Measurements from ENCODE around the gene HSF5. TPM values are rescaled to one million over a fixed set of nuclear protein-coding genes. Genes with fewer than 3 reads are reported as not detected.

The HSF5 gene
- total RNA-seq, 1 experiment from 2014 or later: not detected

GRCh38 chr17:58513965-58514769 is 26.0 kb upstream of the HSF5 start, which contains the start of gene MTMR4:
Gene MTMR4 (minus strand): TSS chr17:58514638. CDS start chr17:58514407, 231 bp downstream.
- no peak within 1 kb of the TSS for H3K27ac ChIP-seq (ENCODE audit: low read length)
- ChIA-PET POLR2A (ENCODE audit: unreplicated experiment) (interaction anchor here (0.6 kb wide), 3 partner anchors 24 to 452 kb away, joined by 3 to 4 read pairs (median 4); no protein-coding TSS in a partner anchor), CTCF (interaction anchor here (0.7 to 0.9 kb wide), 2 partner anchors 197 to 478 kb away, joined by 3 to 4 read pairs; no protein-coding TSS in a partner anchor)
- H3K4me1 ChIP-seq (ENCODE audit: insufficient read depth, low read length): peaks cover 20% of the 10 kb centered on the region
- ATAC-seq: peak; percentile 26
- H3K36me3 ChIP-seq (ENCODE audit: low read depth, low read length): peaks cover 7% of the 10 kb centered on the region; the same call in 1 of the 2 replicates
- TF ChIP-seq EZH2phosphoT487 (IDR thresholded peaks at IDR 0.05; ENCODE audit: borderline replicate concordance, low read length): no peak
- no peak for TF ChIP-seq EZH2 (IDR thresholded peaks at IDR 0.05; ENCODE audit: low read length, unreplicated experiment)
- TF ChIP-seq CTCF (conservative IDR thresholded peaks at IDR 0.05; ENCODE audit: low read depth, low read length): no peak
- H3K9ac ChIP-seq (ENCODE audit: low read length): peak within 1 kb of the TSS; percentile 75
- no TSS peak for BruUV-seq (replicated peaks)
- no peaks in the 10 kb centered on the region for H3K9me3 ChIP-seq (ENCODE audit: low read length)
- H4K20me1 ChIP-seq (ENCODE audit: low read length): no peaks in the 10 kb centered on the region
- peak within 1 kb of the TSS; percentile 74 for H3K4me3 ChIP-seq (ENCODE audit: low read length)
- no peaks in the 10 kb centered on the region for H3K9me2 ChIP-seq (replicated peaks; ENCODE audit: low read length)
- H3K79me2 ChIP-seq (ENCODE audit: low read length): peaks cover 11% of the 10 kb centered on the region
- H3K27me3 ChIP-seq (ENCODE audit: low read length): no peaks in the 10 kb centered on the region
- no peaks in the 10 kb centered on the region for H3F3A ChIP-seq (ENCODE audit: low read length, unreplicated experiment)
- intact Hi-C loops (cut with micrococcal nuclease): loop anchor here (10.0 kb wide), 1 partner anchor 159 kb away; the partner anchor contains the start of gene SUPT4H1
- peak; percentile 87 for DNase-seq
- peak within 1 kb of the TSS; percentile 84 for H2AFZ ChIP-seq (ENCODE audit: low read length)
- peak within 1 kb of the TSS; percentile 82 for H3K4me2 ChIP-seq (ENCODE audit: low read length)

DNA sequence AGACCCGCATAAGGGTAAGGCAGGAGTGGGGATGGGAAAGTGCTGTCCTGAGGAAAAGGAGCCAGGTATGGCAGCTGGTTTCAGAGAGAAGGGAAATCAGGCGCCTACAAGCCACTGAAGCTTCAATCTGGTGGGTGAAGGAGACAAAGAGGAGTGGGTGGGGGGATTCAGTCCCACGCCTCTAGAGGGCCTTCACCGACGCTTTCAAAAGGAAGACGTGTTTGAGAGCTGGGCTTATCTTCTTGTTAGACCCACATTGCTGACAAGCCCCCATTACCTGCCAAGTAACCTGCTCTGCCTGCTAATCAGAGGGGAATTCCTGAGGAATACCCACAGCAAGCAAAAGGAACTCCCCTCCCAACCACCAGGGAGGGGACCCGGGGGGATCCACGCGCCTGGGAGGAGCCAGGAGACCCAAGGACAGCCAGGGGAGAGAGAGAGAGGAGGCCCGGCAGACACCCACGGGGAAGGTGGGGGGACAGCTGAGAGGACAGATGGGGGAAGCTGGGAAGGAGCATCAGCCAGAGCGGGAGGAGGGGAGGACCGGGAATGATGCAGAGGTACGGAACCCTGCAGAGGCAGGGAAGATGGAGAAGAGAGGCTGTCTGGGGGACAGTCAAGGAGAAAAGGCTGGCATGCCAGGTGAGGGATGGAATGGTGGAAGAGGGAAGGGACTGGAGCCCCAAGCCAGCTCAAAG is 25.2 kb upstream of the HSF5 start:
- no peaks in the 10 kb centered on the region for H3K9me3 ChIP-seq (ENCODE audit: low read length)
- H3K4me3 ChIP-seq (ENCODE audit: low read length): peak overlapping the region; percentile 74
- H3K9me2 ChIP-seq (replicated peaks; ENCODE audit: low read length): no peaks in the 10 kb centered on the region
- BruUV-seq (replicated peaks): no TSS peak
- peak overlapping the region; percentile 84 for H2AFZ ChIP-seq (ENCODE audit: low read length)
- H3F3A ChIP-seq (ENCODE audit: low read length, unreplicated experiment): no peaks in the 10 kb centered on the region
- ATAC-seq (no peak), DNase-seq (no peak)
- CTCF ChIA-PET: interaction anchor here (0.6 kb wide), 1 partner anchor 62 kb away, joined by 10 read pairs; no protein-coding TSS in a partner anchor
- POLR2A ChIA-PET (ENCODE audit: unreplicated experiment): interaction anchor here (0.6 kb wide), 1 partner anchor 453 kb away, joined by 4 read pairs; no protein-coding TSS in a partner anchor
- no peaks in the 10 kb centered on the region for H3K27me3 ChIP-seq (ENCODE audit: low read length)
- H3K4me2 ChIP-seq (ENCODE audit: low read length): peak overlapping the region; percentile 82
- TF ChIP-seq EZH2phosphoT487 (IDR thresholded peaks at IDR 0.05; ENCODE audit: borderline replicate concordance, low read length) (no peak), EZH2 (IDR thresholded peaks at IDR 0.05; ENCODE audit: low read length, unreplicated experiment) (no peak), CTCF (conservative IDR thresholded peaks at IDR 0.05; ENCODE audit: low read depth, low read length) (no peak)
- H3K27ac ChIP-seq (ENCODE audit: low read length): no peak overlapping the region
- peak overlapping the region; percentile 75 for H3K9ac ChIP-seq (ENCODE audit: low read length)
- peaks cover 20% of the 10 kb centered on the region for H3K4me1 ChIP-seq (ENCODE audit: insufficient read depth, low read length)
- no peaks in the 10 kb centered on the region for H4K20me1 ChIP-seq (ENCODE audit: low read length)
- peaks cover 11% of the 10 kb centered on the region for H3K79me2 ChIP-seq (ENCODE audit: low read length)
- intact Hi-C loops (cut with micrococcal nuclease): loop anchor here (10.0 kb wide), 1 partner anchor 159 kb away; the partner anchor contains the start of gene SUPT4H1
- peaks cover 7% of the 10 kb centered on the region; the same call in 1 of the 2 replicates for H3K36me3 ChIP-seq (ENCODE audit: low read depth, low read length)
